ENCODE results near the gene PWWP2A.

DNA sequence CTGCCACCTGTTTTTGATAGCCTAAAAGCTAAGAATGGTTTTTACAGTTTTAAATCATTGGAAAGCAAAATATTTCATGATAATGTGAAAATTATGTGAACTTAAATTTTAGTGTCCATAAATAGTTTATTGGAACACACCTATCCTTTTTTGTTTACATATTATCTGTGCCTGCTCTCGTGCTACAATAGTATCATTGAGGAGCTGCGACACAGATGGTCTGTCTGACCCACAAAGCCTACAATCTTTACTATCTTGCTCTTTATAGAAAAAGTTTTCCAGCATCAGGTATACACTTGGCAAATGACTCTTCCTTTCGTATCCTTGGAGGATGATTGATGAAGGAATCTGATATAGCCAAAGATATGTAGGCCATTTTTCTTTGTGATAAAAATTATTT lies 70.2 kb downstream of the PWWP2A start:
- no peak for TF ChIP-seq EZH2phosphoT487 (IDR thresholded peaks at IDR 0.05; ENCODE audit: low read depth)
- TF ChIP-seq, protein P1, sequence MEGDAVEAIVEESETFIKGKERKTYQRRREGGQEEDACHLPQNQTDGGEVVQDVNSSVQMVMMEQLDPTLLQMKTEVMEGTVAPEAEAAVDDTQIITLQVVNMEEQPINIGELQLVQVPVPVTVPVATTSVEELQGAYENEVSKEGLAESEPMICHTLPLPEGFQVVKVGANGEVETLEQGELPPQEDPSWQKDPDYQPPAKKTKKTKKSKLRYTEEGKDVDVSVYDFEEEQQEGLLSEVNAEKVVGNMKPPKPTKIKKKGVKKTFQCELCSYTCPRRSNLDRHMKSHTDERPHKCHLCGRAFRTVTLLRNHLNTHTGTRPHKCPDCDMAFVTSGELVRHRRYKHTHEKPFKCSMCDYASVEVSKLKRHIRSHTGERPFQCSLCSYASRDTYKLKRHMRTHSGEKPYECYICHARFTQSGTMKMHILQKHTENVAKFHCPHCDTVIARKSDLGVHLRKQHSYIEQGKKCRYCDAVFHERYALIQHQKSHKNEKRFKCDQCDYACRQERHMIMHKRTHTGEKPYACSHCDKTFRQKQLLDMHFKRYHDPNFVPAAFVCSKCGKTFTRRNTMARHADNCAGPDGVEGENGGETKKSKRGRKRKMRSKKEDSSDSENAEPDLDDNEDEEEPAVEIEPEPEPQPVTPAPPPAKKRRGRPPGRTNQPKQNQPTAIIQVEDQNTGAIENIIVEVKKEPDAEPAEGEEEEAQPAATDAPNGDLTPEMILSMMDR (IDR thresholded peaks at IDR 0.05; ENCODE audit: low read depth, low read length) = no peak
